ENCODE data around the gene SRSF8.

- TF ChIP-seq CTCF (IDR thresholded peaks at IDR 0.05) (no peak), POLR2A (IDR thresholded peaks at IDR 0.05) (no peak)
These were observed 14.3 kb downstream of the SRSF8 start for GRCh38 chr11:95081010-95081409.

All from body of pancreas (tissue), 4 donors.